Upper lobe of left lung (tissue), 4 donors: ENCODE results near the gene GPR62.

Experiments
- CTCF ChIP-seq, 6 experiments: fragments of 450-650 bp in 4 of 6; fragments of 200-600 bp in 2 of 6; sonication (generic) in 2 of 6; IDR thresholded peaks; one replicate each; pipeline ENCODE4 v1.5.1; 2016 to 2019; ENCODE audit warnings: antibody characterized with exemption in 6 of 6
- EP300 ChIP-seq, 4 donors: sonication (generic); formaldehyde crosslinking; IDR thresholded peaks; one replicate each; pipeline ENCODE4 v1.5.1; 2017; ENCODE audit warnings: antibody characterized with exemption in 4 of 4, control low read depth in 2 of 4
- POLR2A ChIP-seq, 4 donors: fragments of 450-650 bp; IDR thresholded peaks; one replicate each; pipeline ENCODE4 v1.5.1; 2016 to 2017; ENCODE audit warnings: antibody characterized with exemption in 4 of 4, mild to moderate bottlenecking in 2 of 4

GRCh38 chr3:51945031-51945840 is 9.9 kb upstream of the GPR62 start:
- TF ChIP-seq POLR2A (IDR thresholded peaks at IDR 0.05) (no peak), CTCF (IDR thresholded peaks at IDR 0.05) (no peak), EP300 (IDR thresholded peaks at IDR 0.05) (no peak)
